ENCODE data around the gene FAM20A.

Gene FAM20A

GRCh38 chr17:68581863-68582645 lies 19.1 kb downstream of the FAM20A start:
- DNase-seq (ENCODE audit: insufficient read length, low spot score) = no peak
- TF ChIP-seq, protein P1, sequence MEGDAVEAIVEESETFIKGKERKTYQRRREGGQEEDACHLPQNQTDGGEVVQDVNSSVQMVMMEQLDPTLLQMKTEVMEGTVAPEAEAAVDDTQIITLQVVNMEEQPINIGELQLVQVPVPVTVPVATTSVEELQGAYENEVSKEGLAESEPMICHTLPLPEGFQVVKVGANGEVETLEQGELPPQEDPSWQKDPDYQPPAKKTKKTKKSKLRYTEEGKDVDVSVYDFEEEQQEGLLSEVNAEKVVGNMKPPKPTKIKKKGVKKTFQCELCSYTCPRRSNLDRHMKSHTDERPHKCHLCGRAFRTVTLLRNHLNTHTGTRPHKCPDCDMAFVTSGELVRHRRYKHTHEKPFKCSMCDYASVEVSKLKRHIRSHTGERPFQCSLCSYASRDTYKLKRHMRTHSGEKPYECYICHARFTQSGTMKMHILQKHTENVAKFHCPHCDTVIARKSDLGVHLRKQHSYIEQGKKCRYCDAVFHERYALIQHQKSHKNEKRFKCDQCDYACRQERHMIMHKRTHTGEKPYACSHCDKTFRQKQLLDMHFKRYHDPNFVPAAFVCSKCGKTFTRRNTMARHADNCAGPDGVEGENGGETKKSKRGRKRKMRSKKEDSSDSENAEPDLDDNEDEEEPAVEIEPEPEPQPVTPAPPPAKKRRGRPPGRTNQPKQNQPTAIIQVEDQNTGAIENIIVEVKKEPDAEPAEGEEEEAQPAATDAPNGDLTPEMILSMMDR (IDR thresholded peaks at IDR 0.05; ENCODE audit: insufficient read depth, missing control alignments) = no peak
- no peak for FAIRE-seq

GRCh38 chr17:68580236-68580770 lies 20.9 kb downstream of the FAM20A start:
- no peak for DNase-seq (ENCODE audit: insufficient read length, low spot score)
- TF ChIP-seq, protein P1 (IDR thresholded peaks at IDR 0.05; ENCODE audit: insufficient read depth, missing control alignments) = no peak
- no peak for FAIRE-seq

DNA sequence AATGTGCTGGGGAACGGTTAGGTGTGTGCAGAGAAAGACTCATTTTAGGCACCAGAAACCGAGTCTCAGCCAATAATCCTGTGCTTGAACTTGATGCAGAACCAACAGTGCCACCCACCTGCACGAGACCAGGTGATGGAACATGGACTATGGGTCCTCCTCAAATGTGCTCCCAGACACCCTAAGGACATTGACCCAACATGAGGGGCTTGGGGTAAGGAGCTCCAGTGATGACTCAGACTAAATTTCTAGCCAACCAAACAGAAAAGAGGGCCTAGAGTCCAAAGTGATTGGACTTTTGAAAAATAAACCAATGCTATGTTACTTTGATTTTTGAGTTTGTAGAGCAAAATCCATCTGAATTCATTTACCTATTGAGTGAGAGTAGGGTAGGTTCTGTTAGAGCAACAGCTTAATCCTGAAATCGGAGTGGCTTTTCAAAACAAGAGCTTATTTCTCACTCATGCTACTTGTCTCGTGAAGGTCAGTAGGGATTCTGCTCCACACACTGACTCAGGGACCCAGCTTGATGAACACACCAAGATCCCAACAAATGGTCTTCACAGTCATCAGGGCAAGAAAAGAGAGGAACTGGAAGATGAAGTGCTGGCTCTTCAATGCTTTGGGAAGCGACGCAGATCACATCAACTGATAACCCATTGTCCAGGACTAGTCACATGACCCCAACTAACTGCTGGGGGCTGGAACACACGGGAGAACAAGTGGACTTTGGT lies 21.8 kb downstream of the FAM20A start:
- TF ChIP-seq, protein P1 (IDR thresholded peaks at IDR 0.05; ENCODE audit: insufficient read depth, missing control alignments) = no peak
- FAIRE-seq = no peak
- DNase-seq (ENCODE audit: insufficient read length, low spot score) = no peak

GRCh38 chr17:68578236-68578635 lies 22.9 kb downstream of the FAM20A start:
- FAIRE-seq = no peak
- DNase-seq (ENCODE audit: insufficient read length, low spot score) = no peak

GRCh38 chr17:68577497-68577821 lies 23.7 kb downstream of the FAM20A start:
- no peak for FAIRE-seq
- TF ChIP-seq, protein P1 (IDR thresholded peaks at IDR 0.05; ENCODE audit: insufficient read depth, missing control alignments) = no peak
- DNase-seq (ENCODE audit: insufficient read length, low spot score) = no peak

More at GRCh38 chr17:68578236-68578635, 22.9 kb downstream of the FAM20A start:
- TF ChIP-seq, protein P1 (IDR thresholded peaks at IDR 0.05; ENCODE audit: insufficient read depth, missing control alignments) = no peak

GRCh38 chr17:68576811-68577496 lies 24.2 kb downstream of the FAM20A start:
- TF ChIP-seq, protein P1 (IDR thresholded peaks at IDR 0.05; ENCODE audit: insufficient read depth, missing control alignments) = no peak
- FAIRE-seq = no peak
- DNase-seq (ENCODE audit: insufficient read length, low spot score) = no peak

Data from D721Med (cell line).